Activated CD8-positive, alpha-beta memory T cell treated with anti-CD3 and anti-CD28 coated beads, Interleukin-2, amount 50 U/mL, for 24 hours (primary cell): ENCODE measurements around the gene TMEM92.
"Not testable (repeated sequence)": the region's sequence is repeated elsewhere in the genome, so short reads cannot be mapped to it uniquely, and the experiment has no call there.

Experiments
- DNase-seq: peaks from one replicate; pipeline ENCODE4 v3.0.0-alpha.2; 2020; ENCODE audit errors: extremely low read depth

The TMEM92 gene

DNA sequence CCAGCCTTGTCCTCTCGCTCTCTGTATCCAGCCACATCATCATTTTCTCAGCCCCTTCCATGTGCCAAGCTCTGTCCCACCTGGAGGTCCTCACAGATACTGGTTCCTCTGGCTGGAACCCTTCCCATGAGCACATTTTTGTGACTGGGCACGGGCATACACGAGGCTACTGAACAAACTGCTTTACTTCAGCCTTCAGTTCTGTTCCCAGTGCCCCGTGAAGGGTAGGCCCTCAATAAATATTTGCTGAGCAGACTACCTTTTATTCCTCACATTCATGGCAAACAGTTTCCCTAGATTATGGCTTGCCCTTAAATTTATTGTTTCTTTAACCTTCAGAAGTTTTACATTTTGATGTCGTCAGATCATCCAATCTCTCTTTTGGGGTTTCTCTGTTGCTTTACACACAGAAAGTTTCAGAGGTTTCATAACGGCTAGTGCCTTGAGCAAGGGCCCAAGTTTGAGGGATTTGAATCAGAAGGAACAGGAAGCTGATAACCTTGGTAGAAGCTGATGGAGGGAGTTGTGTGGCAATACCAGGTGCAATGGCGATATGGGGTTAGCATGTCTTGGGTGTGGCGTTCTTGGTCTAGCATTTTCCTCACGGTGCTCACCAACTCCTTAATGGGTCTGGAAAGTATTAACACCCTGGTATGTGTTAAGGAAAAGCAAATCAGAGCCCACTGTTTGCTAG is 27.8 kb downstream of the TMEM92 start:
- DNase-seq, result no peak

DNA sequence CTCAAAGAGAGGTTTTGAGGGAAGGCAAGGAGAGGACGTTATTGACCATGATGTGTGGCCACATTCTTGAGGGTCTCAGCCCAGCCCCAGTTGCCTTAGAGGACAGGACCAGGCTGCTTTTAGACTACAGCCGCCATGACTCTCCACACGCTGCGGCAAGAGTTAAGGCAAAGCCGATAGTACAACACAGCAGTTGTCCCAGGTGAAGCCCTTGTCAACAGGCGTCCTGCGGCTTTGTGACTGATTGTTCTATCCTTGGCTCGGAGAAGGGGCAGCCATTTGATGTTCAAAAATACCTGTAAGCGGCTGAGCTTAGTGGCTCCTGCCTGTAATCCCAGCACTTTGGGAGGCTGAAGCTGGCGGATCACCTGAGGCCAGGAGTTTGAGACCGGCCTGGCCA is 28.8 kb downstream of the TMEM92 start:
- DNase-seq, result no peak

DNA sequence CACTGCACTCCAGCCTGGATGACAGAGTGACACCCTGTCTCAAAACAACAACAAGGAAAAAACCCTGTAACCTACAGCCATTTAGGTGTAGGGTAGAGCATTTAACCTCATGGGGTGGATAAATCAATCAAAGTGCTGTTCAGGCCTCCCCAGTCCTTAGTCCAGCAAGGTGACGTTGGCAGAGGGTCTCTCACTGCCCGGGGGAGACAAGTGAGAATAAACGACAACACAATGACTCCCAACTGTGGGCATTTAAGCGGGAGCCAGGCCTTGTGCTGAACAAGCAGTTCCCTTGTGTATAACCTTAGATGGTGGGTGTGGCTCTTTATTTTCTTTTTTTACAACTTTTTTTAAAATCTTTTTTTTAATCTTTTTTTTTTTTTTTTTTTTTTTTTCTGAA is 29.3 kb downstream of the TMEM92 start:
- no peak for DNase-seq

DNA sequence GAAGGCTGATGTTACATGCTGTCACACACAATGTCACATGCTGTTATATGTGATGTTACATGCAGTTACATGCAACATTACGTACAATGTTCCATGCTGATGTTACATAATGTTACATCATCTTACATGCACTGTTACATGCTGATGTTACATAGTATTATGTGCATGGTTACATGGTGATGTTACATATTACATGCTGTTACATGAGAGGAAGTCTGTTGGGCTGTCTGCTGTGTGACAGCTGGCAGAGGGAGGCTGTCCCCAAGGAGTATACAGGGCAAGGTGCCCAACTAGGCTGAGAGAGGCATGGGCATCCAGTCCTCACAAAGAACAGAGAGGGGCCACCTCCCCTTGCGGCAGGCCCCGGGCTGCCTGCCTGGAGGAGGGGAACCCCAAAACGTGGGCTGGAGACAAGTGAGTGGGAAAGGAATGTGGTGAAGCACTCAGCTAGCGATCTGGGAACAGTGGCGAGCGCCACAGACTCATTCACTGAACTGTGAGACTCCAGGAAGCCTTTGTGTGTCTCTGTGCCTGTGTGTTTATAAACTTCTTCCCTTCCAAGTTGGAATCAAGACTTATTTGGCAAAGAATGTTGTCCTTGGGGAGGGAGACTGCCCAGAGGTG is 30.6 kb downstream of the TMEM92 start:
- DNase-seq, result no peak

DNA sequence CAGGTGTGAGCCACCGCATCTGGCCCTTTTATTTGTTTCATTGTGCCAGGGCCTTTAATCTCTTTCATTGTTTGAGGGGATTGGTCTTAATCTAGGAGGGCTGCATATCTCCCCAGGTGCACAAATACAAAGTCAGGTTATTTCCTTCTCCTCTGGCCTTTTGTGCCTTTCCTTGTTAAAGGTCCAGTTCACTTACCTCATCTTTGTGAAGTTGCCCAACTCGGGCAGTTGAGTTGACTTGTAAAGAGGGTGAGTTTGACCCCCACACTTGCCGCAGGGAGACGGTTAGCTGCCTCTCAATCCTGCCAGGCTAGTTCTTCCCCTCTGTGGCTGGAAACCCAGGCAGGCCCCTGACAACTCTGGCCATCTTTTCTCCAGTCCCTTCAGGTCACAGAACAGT is 33.4 kb downstream of the TMEM92 start:
- DNase-seq, result no peak

DNA sequence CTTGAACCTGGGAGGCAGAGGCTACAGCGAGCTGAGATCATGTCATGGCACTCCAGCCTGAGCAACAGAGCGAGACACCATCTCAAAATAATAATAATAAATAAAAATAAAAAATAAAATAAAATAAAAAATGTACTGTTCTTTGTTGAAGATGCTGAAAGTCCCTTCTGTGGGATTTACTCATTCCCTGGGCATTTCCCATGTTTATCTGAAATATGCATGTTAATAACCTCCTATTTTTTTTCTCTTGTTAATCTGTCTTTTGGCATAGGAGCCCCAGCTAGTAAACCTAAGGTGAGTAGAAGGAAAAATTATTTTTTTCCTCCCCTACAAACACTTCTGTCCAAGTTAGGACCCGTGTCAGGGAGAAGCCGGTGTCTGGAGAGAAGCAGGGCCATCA is 34.4 kb downstream of the TMEM92 start:
- DNase-seq, result no peak

DNA sequence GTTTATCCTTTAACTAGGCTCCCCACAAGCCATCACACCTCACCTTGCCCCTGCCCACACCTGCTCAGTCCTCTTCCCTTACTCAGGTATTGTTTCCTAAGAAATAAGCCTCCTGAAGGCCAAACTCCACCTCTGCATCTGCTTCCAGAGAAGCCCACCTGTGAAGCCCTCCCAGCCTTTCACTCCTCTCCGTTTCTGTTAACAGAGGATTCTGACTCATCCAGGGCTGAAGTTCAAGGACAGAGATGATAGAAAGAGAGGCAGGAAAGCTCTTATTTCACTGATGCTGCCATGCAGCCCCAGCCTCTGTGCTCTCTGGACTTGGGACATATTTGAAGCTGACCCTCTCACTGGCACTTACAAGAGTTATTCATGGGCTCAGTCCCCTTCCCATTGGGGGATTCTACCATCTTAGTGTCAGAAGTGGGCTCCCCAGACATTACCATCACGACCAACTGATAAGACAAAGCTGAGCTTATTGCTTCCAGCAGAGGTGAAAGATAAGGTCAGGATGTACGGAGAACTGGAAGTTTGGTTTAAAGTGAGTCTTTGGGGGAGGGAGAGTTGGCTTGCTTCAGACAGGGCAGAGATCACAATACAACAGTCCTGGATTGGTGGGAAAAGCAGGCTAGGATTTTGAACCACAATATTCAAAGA is 36.3 kb downstream of the TMEM92 start:
- no peak for DNase-seq

DNA sequence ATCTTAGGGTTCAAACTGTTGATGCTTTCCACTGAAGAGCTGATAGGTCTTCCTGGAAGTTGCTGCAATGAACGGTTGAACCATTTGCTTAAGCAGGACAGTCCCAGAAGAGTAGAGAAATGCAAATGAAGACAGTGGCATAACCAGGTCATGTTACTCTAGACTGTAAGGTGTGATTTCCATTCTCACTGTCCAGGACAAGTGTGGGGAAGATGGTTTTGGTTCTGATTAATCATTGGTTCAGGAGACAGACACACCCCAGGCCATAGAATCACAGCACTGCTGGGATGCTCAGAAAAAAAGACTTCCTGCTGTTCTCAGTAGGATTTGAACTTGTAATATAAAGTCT is 36.8 kb downstream of the TMEM92 start:
- DNase-seq, result no peak

DNA sequence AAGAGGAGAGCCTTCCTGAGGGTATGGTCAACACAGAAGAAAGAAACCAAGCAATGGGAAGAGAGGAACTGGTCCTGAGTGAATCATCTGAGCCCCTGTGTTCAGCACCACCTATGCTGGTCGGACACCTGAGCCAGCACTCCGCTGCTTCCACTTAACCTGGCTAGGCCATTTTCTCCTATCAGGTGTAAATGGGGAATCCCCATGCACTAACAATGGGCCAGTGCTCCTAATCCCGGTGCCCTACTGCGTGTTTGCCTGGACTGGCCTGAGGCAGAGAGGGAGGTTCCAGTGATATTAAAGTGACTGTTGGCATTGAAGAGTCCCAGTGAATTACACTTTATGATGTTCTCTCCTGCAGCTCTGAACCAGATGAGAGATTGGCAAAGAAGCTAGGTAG is 37.2 kb downstream of the TMEM92 start:
- DNase-seq, result no peak

DNA sequence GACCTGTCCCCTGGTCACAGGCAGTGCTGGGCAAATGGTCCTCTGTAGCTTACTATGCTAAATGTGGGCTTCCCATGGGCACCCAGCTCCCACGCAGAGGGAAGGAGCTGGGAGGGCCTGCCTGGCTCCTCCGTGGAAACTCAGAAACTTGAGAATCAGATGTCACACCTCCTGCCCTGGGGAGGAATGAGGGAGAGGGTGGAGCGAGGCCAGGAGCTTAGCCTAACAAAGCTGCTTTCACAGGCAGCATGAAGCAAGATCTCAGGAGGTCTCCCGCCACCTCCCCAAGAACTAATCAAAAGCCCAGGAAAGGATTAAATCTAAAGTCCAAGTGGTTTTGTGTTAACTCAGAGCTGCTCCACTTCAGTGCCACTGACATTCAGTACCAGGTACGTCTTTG is 38.0 kb downstream of the TMEM92 start:
- no peak for DNase-seq

DNA sequence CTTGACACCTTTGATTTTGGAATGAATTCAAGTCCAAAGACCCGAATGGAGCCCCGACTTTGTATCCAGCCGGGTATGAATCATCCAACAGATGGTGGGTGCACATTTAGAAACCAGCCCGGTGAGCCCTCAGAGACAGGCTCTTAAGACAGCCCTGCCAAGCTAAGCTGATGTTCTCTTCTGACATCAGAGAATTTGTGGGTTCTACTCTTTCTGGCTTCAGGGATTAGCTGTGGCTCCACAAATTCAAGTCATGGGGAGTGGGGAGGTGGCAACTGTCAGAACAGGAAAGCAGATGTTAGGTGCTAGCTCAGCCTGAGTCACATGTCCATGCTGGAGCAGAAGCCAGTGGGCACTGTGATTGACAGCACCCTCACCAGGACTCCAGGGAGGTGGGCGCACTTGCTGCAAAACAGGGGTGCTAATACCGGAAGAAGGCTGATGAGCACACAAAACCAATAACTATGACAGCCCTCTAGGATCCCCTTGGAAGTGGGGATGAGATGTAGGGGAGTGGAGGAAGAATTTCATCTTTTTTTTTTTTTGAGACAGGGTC is 40.3 kb downstream of the TMEM92 start:
- DNase-seq, result no peak

DNA sequence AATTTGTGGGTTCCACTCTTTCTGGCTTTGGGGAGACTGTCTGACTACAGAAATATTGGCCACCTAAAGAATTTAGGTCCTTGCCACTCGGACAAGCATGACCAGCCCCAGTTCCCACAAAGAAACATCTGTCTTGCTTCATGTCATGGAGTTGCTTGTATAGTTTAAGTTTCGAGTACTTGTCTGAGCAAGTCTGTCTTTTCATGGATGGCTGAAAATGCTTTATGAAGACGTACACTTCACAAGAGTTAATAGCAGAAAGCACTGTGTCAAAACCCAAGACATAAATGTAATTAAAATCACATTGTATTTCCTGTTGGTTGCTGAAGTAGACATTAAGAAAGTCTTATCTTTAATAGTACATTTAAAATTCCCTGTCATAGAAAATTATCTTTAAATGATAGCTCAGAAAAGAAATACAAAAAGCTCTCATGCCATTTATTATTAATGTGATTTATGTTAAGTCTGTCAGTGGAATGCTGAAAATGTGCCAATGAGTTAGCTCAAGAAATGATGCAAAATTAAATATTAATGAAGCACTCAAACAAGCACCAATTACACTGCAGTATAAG is 41.8 kb downstream of the TMEM92 start:
- no peak for DNase-seq

DNA sequence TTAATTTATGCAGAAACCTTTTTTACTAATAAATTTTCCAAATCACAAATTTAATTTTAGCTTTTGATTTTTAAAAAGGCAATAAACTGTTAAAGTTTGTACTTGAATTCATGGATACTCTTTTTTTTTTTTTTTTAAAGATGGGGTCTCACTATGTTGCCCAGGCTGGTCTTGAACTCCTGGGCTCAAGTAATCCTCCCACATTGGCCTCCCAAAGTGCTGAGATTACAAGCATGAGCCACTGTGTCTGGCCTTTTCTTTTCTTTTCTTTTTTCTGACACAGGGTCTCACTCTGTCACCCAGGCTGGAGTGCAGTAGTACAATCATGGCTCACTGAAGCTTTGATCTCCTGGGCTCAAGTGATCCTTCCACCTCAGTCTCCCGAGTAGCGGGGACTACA is 42.4 kb downstream of the TMEM92 start:
- DNase-seq, result not testable (repeated sequence)

DNA sequence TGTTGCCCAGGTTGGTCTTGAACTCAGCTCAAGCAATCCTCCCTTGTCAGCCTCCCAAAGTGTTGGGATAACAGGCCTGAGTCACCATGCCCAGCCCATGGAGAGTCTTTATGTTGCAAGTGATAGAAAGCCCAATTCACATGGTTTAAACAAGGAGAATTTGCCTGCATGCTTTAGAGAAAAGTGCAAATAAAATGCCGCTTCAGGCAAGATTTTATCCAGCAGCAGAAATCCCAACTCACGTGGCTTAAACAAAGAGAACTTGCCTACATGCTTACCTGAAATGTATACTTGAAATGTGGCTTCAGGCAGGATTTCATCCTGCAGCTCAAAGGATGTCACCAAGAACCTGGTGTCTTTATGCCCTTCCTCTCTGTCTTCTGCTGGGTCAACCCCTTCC is 42.9 kb downstream of the TMEM92 start:
- no peak for DNase-seq

DNA sequence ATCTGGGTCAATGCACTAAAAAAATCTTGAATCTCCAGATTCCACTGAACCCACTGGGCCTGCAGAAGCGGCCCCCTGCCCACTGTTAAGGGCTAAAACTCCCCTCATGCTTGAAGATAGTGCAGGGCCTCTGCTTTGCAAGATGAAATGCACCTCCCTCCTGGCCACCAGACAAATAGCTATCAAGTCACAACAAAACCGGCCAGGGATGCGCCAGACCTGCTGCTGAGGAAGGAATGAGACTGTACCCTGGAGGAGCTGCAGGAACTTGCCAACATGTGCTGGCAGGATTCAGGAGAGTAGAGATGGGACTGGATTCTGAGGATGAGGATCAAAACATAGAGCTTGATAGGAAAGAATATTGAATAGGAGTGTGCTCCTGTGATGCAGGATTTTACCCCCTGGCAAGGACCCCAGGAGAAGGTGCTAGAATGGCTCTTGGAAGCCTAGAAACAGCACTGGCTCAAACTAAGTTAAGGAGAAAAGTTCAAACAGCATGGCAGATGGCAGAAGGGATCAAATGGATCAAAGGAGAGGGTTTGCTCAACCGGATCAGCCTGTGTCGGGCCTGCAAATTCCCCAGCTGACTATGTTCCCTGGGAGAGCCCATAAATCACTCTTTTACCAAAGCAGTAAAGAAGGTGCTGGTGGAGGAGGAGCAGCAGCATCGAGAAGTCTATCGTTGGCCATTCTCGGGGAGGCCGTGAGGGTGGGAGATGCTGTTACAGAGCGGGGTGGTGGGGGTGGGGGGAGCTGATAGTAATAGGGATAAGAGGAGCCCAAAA is 44.4 kb downstream of the TMEM92 start:
- DNase-seq, result no peak

DNA sequence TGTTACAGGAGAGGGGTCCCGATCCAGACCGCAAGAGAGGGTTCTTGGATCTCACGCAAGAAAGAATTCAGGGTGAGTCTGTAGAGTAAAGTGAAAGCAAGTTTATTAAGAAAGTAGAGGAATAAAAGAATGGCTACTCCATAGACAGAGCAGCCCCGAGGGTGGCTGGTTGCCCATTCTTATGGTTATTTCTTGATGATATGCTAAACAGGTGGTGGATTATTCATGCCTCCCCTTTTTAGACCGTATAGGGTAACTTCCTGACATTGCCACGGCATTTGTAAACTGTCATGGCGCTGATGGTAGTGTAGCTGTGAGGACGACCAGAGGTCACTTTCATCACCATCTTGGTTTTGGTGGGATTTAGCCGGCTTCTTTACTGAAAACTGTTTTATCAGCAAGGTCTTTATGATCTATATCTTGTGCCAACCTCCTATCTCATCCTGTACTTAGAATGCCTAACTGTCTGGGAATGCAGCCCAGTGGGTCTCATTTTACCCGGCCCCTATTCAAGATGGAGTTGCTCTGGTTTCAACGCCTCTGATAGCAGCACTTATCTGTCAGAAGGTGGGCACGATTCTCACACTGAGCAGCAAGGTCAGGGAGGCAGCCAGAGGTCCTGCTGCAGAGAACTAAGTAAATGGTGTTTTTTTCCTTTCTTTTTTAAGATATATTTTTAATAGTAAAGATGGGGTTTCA is 45.2 kb downstream of the TMEM92 start:
- DNase-seq, result no peak

DNA sequence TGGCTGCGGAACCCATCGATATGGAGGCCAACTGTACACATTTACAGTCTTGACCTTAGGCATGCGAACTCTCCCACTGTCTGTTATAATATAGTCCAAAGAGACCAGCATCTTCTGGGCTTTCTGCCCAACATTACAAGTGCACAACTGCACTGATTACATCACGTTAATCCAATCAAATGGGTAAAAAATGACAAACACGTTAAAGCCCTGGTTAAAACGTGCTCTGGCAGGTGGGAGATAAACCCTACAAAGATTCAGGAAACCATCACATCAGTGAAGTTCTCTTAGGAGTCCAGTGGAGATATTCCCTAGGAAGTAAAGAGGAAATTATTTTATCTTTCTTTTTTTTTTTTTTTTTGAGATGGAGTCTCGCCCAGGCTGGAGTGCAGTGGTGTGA is 48.0 kb downstream of the TMEM92 start:
- no peak for DNase-seq

DNA sequence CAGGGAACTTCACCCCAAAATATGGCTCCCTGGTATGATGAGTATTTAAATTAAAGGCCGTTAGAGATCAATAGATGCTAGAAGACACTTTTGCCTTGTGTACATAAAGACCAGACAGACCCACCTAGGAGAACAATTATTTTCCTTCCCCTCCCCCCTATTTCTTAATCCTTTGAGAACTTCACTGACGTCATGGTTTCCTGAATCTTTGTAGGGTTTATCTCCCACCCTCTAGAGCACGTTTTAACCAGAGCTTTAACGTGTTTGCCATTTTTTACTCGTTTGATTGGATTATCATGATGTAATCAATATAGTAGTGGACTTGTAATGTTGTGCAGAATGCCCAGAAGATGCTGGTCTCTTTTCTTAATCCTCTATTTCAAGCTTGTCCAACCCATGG is 48.8 kb downstream of the TMEM92 start:
- DNase-seq, result no peak

DNA sequence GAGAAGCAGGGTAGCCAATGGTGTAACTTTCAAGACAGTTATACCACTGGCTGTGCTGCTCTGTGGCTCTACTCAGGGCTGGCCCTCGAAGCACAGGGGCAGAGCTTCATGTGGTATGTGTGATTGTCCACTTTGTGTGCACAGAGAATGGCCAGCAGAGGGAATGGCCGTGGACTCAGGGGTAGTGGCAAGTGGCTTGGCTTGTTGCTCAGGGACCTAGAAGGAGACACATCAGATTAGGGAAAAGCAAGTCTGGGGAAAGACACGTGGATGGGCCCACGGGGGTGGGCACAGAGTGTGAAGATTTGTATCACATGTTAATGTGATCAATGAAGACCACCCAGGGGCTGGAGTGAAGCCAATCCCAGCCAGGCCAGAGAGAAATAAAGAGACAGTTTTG is 51.6 kb downstream of the TMEM92 start:
- no peak for DNase-seq

DNA sequence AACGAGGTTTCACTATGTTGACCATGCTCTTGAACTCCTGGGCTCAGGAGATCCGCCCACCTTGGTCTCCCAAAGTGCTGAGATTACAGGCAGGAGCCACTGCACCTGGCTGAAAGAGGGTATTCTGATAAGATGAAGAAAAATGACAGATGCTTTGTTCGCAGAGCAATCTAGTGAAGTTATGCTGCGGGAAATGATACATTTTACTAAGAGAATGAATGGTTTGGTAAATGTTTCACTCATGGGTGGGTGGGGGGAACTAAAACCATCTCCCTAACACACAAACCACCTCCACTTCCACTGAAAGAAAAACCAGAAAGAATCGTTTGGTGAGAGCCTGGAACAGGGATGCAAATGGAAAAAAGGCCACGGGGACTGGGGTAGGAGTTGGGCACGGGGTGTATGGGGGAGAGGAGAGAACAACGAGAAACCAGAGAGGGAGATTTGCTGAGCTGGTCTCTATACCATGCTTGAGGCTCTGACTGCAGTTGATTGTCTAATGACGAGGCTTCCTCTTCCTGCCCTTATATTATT is 52.6 kb downstream of the TMEM92 start:
- DNase-seq, result no peak
